HEK293 (cell line): ENCODE measurements around the gene CYTH4.
"Not testable (repeated sequence)": the region's sequence is repeated elsewhere in the genome, so short reads cannot be mapped to it uniquely, and the experiment has no call there.

Experiments used
- CTCF ChIA-PET: fragments of 350-600 bp; formaldehyde crosslinking; extraction: SDS; loops from one replicate; lab custom pipeline; 2021; ENCODE audit warnings: antibody characterized with exemption; lab: Yijun Ruan, JAX
- POLR2A ChIA-PET: fragments of 300-600 bp; formaldehyde crosslinking; extraction: SDS; loops from one replicate; lab custom pipeline; 2020; ENCODE audit warnings: antibody characterized with exemption, inconsistent platforms; lab: Yijun Ruan, JAX
- H3K27ac ChIP-seq: fragments of 200-500 bp; sonication (Bioruptor generic); 2 replicates; pipeline ENCODE4 v1.5.1; 2014; ENCODE audit warnings: low read depth, low read length, control low read depth, inconsistent platforms; ENCODE audit errors: extremely low read depth
- H3K36me3 ChIP-seq, 2 experiments: fragments of 200-500 bp in 1 of 2; sonication (Bioruptor generic) in 1 of 2; 1 replicate in 1 of 2; 2 replicates in 1 of 2; pipeline ENCODE4 v1.5.1; 2014 to 2017; ENCODE audit warnings: inconsistent platforms in 2 of 2, low read length in 2 of 2; ENCODE audit not compliant: control insufficient read depth in 2 of 2, insufficient read depth in 1 of 2
- H3K4me1 ChIP-seq: fragments of 200-500 bp; sonication (Bioruptor generic); 2 replicates; pipeline ENCODE4 v1.5.1; 2014; ENCODE audit warnings: mild to moderate bottlenecking, low read length, inconsistent platforms; ENCODE audit not compliant: control insufficient read depth, insufficient read depth
- H3K4me3 ChIP-seq: 2 replicates; pipeline ENCODE4 v1.5.1; 2011; ENCODE audit warnings: low read depth, mild to moderate bottlenecking, control low read depth, low read length, moderate library complexity
- H3K9me3 ChIP-seq: fragments of 200-500 bp; sonication (Bioruptor generic); 2 replicates; pipeline ENCODE4 v1.5.1; 2014; ENCODE audit warnings: low read depth, low read length, inconsistent platforms; ENCODE audit not compliant: control insufficient read depth, insufficient read depth
- HOXC10 ChIP-seq: sonication (generic); formaldehyde crosslinking; IDR thresholded peaks from 2 replicates; pipeline ENCODE4 v1.8.1; 2023; ENCODE audit warnings: mild to moderate bottlenecking, missing genetic modification reagents
- KLF9 ChIP-seq: fragments of 450-650 bp; formaldehyde crosslinking; IDR thresholded peaks from 2 replicates; pipeline ENCODE4 v1.5.1; 2016; ENCODE audit warnings: missing biosample characterization, missing genetic modification characterization, low read depth
- ZBTB49 ChIP-seq: fragments of 450-650 bp; formaldehyde crosslinking; IDR thresholded peaks from 2 replicates; pipeline ENCODE4 v1.5.1; 2016; ENCODE audit warnings: missing biosample characterization, missing genetic modification characterization, low read depth
- ZNF280D ChIP-seq: fragments of 450-650 bp; formaldehyde crosslinking; IDR thresholded peaks from 2 replicates; pipeline ENCODE4 v1.5.1; 2016; ENCODE audit warnings: missing biosample characterization, missing genetic modification characterization
- ZNF335 ChIP-seq: fragments of 450-650 bp; formaldehyde crosslinking; conservative IDR thresholded peaks from 2 replicates; pipeline ENCODE4 v1.5.1; 2016; ENCODE audit warnings: missing biosample characterization, missing genetic modification characterization
- ZNF37A ChIP-seq: fragments of 450-650 bp; IDR thresholded peaks from 2 replicates; pipeline ENCODE4 v1.5.1; 2018; ENCODE audit warnings: missing biosample characterization, missing genetic modification characterization
- ZNF473 ChIP-seq: fragments of 450-650 bp; formaldehyde crosslinking; IDR thresholded peaks from 2 replicates; pipeline ENCODE4 v1.5.1; 2017; ENCODE audit warnings: missing biosample characterization, missing genetic modification characterization
- ZNF610 ChIP-seq: fragments of 450-650 bp; formaldehyde crosslinking; IDR thresholded peaks from 2 replicates; pipeline ENCODE4 v1.5.1; 2016; ENCODE audit warnings: missing biosample characterization, missing genetic modification characterization, borderline replicate concordance
- ZNF658 ChIP-seq: fragments of 450-650 bp; formaldehyde crosslinking; IDR thresholded peaks from 2 replicates; pipeline ENCODE4; 2016; ENCODE audit warnings: missing biosample characterization, missing genetic modification characterization
- ZNF792 ChIP-seq: fragments of 450-650 bp; formaldehyde crosslinking; IDR thresholded peaks from 2 replicates; pipeline ENCODE4 v1.5.1; 2016; ENCODE audit warnings: missing biosample characterization, missing genetic modification characterization
- ZNF837 ChIP-seq: fragments of 450-650 bp; formaldehyde crosslinking; IDR thresholded peaks from 2 replicates; pipeline ENCODE4 v1.5.1; 2016; ENCODE audit warnings: missing biosample characterization, missing genetic modification characterization
- TF ChIP-seq, protein P1 (sequence below): fragments of 450-650 bp; IDR thresholded peaks from 2 replicates; pipeline ENCODE4 v1.5.1; 2018; ENCODE audit warnings: missing biosample characterization, mild to moderate bottlenecking, missing genetic modification characterization
- TF ChIP-seq, protein P2 (sequence below): fragments of 450-650 bp; formaldehyde crosslinking; conservative IDR thresholded peaks from 2 replicates; pipeline ENCODE4 v1.5.1; 2016; ENCODE audit warnings: low read depth, missing biosample characterization, missing genetic modification characterization
- TF ChIP-seq, protein P3 (sequence below): fragments of 450-650 bp; formaldehyde crosslinking; IDR thresholded peaks from 2 replicates; pipeline ENCODE4 v1.5.1; 2016; ENCODE audit warnings: missing biosample characterization, missing genetic modification characterization

The CYTH4 gene

GRCh38 chr22:37282385-37282677 is at the start of gene CYTH4:
TSS of gene CYTH4 (plus strand) at chr22:37282508. CDS start at chr22:37282570, 62 bp downstream.
- CTCF ChIA-PET: interaction anchor here (0.6 to 2.3 kb wide), 5 partner anchors 9 to 146 kb away, joined by 3 to 7 read pairs (median 4); no protein-coding TSS in a partner anchor
- H3K4me3 ChIP-seq: no peak within 1 kb of the TSS
- H3K27ac ChIP-seq: no peak within 1 kb of the TSS
- TF ChIP-seq, protein P1, sequence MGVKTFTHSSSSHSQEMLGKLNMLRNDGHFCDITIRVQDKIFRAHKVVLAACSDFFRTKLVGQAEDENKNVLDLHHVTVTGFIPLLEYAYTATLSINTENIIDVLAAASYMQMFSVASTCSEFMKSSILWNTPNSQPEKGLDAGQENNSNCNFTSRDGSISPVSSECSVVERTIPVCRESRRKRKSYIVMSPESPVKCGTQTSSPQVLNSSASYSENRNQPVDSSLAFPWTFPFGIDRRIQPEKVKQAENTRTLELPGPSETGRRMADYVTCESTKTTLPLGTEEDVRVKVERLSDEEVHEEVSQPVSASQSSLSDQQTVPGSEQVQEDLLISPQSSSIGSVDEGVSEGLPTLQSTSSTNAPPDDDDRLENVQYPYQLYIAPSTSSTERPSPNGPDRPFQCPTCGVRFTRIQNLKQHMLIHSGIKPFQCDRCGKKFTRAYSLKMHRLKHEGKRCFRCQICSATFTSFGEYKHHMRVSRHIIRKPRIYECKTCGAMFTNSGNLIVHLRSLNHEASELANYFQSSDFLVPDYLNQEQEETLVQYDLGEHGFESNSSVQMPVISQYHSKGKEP (tag by site-specific recombination): no peak
- TF ChIP-seq ZNF837 (tag by site-specific recombination) (no peak), ZNF335 (tag by site-specific recombination) (no peak), ZBTB49 (tag by site-specific recombination) (no peak), ZNF610 (no peak), ZNF37A (tag by site-specific recombination) (no peak), KLF9 (tag by site-specific recombination) (no peak), ZNF473 (tag by site-specific recombination) (no peak), ZNF658 (no peak), ZNF280D (tag by site-specific recombination) (no peak), HOXC10 (CRISPR knock-in tag) (no peak), ZNF792 (tag by site-specific recombination) (no peak)
- TF ChIP-seq, protein P2, sequence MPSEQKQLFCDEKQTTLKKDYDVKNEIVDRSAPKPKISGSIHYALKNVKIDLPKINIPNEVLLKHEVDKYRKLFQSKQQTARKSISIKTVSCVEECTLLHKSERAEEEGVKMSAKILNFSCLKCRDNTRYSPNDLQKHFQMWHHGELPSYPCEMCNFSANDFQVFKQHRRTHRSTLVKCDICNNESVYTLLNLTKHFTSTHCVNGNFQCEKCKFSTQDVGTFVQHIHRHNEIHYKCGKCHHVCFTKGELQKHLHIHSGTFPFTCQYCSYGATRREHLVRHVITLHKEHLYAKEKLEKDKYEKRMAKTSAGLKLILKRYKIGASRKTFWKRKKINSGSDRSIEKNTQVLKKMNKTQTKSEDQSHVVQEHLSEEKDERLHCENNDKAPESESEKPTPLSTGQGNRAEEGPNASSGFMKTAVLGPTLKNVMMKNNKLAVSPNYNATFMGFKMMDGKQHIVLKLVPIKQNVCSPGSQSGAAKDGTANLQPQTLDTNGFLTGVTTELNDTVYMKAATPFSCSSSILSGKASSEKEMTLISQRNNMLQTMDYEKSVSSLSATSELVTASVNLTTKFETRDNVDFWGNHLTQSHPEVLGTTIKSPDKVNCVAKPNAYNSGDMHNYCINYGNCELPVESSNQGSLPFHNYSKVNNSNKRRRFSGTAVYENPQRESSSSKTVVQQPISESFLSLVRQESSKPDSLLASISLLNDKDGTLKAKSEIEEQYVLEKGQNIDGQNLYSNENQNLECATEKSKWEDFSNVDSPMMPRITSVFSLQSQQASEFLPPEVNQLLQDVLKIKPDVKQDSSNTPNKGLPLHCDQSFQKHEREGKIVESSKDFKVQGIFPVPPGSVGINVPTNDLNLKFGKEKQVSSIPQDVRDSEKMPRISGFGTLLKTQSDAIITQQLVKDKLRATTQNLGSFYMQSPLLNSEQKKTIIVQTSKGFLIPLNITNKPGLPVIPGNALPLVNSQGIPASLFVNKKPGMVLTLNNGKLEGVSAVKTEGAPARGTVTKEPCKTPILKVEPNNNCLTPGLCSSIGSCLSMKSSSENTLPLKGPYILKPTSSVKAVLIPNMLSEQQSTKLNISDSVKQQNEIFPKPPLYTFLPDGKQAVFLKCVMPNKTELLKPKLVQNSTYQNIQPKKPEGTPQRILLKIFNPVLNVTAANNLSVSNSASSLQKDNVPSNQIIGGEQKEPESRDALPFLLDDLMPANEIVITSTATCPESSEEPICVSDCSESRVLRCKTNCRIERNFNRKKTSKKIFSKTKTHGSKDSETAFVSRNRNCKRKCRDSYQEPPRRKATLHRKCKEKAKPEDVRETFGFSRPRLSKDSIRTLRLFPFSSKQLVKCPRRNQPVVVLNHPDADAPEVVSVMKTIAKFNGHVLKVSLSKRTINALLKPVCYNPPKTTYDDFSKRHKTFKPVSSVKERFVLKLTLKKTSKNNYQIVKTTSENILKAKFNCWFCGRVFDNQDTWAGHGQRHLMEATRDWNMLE: no peak
- TF ChIP-seq, protein P3, sequence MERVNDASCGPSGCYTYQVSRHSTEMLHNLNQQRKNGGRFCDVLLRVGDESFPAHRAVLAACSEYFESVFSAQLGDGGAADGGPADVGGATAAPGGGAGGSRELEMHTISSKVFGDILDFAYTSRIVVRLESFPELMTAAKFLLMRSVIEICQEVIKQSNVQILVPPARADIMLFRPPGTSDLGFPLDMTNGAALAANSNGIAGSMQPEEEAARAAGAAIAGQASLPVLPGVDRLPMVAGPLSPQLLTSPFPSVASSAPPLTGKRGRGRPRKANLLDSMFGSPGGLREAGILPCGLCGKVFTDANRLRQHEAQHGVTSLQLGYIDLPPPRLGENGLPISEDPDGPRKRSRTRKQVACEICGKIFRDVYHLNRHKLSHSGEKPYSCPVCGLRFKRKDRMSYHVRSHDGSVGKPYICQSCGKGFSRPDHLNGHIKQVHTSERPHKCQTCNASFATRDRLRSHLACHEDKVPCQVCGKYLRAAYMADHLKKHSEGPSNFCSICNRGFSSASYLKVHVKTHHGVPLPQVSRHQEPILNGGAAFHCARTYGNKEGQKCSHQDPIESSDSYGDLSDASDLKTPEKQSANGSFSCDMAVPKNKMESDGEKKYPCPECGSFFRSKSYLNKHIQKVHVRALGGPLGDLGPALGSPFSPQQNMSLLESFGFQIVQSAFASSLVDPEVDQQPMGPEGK (tag by site-specific recombination): no peak
- H3K4me1 ChIP-seq: no peaks in the 10 kb centered on the region
- POLR2A ChIA-PET: no interaction called here
- H3K9me3 ChIP-seq: no peaks in the 10 kb centered on the region
- no peaks in the 10 kb centered on the region for H3K36me3 ChIP-seq

GRCh38 chr22:37233371-37233750 is 48.9 kb upstream of the CYTH4 start:
- H3K4me1 ChIP-seq, H3K4me3 ChIP-seq, H3K27ac ChIP-seq, H3K9me3 ChIP-seq, H3K36me3 ChIP-seq, POLR2A ChIA-PET: not testable (repeated sequence)
- CTCF ChIA-PET: interaction anchor here (0.6 to 1.3 kb wide), 2 partner anchors 34 to 1385 kb away, joined by 3 to 4 read pairs; no protein-coding TSS in a partner anchor
